HT-29 (cell line): Measurements from ENCODE around the gene TEX52. TPM values are rescaled to one million over a fixed set of nuclear protein-coding genes. Genes with fewer than 3 reads are reported as not detected.

Experiments used
- DNase-seq: peaks from one replicate; pipeline ENCODE4 v3.0.0-alpha.2; 2015; ENCODE audit warnings: low spot score
- total RNA-seq: library from RNA; depleted of rRNA; stranded (reverse); fragments of >200 nt; shearing (Covaris generic); gene quantifications from 2 replicates; pipeline ENCODE4 v1.2.3, GENCODE V29; 2014

Gene TEX52
- total RNA-seq, 1 experiment from 2014 or later: 0.10 TPM

DNA sequence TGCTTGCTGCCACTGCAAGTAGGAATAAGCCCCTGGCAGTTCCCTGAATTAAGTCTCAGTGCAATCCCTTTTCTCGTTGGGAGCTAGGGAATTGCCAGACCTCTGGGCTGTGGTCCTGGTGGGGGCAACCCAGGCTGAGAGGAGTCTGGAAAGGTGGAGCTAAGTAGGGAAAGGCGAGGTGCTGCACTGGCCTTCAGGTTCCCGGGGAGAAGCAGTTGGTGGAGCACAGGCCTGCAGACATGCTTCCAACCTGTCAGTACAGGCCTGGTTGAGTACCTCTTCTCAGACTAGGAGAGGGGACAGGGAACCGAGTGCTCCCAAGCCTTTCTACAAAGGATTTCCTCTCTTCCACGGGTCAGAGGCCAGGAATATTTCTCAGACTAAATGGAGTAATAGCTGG, 23.5 kb downstream of the TEX52 start:
- DNase-seq: no peak

DNA sequence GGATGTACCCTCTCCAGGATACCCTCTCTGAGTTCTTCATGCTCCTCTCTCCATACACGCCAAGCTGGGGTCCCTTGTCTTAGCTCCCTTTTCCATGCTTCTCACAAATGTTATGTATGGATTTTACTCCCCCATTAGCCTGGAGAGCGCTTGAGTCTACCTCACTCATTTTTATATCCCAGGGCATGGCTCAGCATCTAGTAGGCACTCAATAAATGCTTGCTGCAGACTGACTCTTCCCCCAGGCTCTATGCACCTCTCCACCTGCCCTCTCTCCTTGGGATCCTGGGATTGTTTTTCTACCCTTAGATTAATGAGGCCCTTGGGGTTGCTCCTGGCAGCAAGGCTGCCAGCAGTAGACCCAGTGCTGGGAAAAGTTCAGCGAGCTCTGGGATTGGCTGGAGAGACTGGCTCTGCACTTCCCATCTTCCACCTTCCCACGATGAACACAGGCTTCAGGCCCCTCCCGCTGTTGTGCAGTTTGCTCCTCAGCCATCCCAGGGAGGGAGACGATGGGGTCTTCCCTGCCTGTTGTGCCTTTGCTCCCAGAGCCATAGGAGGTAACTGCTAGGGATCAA, 24.2 kb downstream of the TEX52 start:
- no peak for DNase-seq

GRCh38 chr12:2829275-2829674, 27.6 kb downstream of the TEX52 start:
- DNase-seq: no peak

GRCh38 chr12:2826721-2827515, 29.9 kb downstream of the TEX52 start:
- no peak for DNase-seq

DNA sequence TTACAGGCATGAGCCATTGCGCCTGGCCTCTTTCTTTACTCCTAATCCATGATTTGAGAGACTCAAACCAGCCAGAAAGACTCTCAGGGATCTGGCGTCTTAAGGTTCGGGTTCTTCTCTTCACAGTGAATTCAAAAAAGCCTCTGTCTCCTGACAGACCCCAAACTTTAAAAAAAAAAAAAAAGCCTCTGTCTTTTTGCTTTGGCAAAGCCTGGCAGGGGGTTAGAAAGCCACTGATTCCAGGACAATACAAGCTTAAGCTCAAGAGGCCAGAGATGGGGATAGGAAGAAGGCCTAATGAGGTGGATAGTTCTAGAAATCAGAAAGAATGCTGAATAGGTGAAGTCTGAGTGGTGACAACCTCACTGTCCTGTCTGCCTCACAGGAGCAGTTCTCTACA, 30.8 kb downstream of the TEX52 start:
- DNase-seq: no peak

DNA sequence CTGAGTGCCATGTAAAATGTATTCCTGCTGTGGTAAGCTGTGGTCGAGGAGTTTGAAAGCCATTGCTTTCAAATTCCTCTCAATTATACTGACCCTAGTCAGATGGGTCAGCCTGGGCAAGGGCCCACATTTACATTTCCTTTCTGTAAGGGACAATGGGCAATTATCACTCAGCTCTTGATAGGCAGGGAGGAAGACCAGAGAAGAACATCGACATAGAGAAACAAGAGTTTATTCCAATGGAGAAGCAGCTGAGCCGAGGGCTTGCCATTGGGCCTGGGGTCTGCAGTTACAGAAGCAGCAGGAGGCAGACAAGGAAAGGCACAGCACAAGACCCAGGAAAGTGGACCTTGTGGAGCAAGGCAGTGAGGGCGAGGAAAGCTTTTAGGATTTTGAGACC, 31.7 kb downstream of the TEX52 start:
- DNase-seq: no peak

- DNase-seq: no peak
Observed at GRCh38 chr12:2824541-2824940, 32.3 kb downstream of the TEX52 start.

GRCh38 chr12:2823483-2823882, 33.4 kb downstream of the TEX52 start:
- DNase-seq: no peak

DNA sequence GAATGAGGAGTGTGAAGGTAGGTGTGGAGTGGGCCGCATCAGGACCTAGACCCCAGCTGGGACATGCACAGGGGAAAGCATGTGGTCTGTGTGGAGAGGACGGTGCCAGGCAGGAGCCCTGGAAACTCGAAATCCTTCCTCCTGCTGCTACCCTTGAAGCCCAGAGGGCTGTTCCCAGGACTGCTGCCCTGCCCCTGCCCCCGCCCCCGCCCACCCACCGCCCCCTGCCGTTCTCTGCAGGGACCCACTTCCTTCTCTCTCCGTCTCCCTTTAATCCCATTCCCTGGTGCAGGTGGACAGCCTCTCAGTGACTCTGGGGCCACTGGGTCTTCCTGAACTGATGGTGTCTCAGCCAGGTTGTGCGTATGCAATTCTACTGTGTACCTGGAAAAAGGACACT, 36.4 kb downstream of the TEX52 start:
- DNase-seq: no peak

DNA sequence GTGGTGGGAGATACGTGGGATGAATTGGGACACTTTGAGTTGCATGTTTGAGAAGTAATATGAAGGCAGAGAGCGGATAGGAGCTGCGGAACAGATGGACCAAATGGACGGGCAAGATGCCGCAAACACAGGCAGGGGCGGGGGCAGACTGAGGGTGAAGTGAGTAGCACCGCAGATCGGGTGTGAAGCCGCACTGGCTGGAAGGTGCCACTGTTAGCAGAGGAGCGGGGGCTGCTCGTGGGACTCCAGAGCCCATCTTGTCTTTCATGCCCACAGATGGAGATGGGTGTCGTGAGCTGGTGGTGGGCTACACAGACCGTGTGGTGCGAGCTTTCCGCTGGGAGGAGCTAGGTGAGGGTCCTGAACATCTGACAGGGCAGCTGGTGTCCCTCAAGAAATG, 37.0 kb downstream of the TEX52 start:
- DNase-seq: no peak

DNA sequence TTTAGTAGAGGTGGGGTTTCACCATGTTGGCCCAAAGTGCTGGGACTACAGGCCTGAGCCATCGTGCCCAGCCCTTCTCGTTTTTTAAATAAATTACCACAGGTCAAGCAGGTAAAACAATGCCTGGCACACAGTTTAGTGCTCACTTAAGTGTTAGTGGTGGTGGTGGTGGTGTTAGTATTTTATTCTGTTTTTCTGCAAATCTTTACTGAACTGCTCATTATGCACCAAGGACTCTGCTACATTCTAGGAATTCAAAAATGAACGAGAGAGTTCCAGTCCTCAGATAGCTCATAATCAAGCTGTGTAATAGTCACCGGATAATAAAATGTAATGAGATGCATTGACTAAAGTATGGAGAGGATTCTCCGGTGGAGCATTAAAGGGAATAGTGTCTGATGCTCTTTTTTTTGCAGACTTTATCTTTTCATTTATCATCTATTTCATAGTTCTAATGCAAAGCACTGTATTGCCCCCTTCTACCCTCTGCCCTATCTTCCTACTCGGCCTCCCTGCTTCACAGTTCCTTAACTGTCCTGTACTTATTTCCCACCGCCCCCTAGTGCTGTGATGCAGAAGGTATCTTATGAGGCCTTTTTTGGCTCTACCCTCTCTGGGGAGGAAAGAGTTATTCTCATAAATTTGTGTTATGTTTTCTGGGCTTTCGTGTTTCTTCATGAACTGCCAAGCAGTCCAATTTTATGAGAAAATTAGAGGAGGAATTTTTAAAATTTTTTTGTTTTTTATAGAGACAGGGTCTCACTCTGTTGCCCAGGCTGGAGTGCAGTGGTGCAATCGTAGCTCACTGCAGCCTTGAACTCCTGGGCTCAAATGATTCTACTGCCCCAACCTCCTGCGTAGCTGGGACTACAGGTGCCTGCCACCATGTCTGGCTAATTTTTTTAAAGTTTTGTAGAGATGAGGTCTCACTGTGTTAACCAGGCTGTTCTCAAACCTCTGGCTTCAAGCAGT, 43.3 kb downstream of the TEX52 start:
- DNase-seq: peak; percentile 66

GRCh38 chr12:2812290-2813213, 44.3 kb downstream of the TEX52 start, which contains the start of gene ITFG2:
Gene ITFG2 (plus strand): TSS chr12:2812668. CDS start chr12:2812761, 93 bp downstream.
- peak; percentile 97 for DNase-seq

DNA sequence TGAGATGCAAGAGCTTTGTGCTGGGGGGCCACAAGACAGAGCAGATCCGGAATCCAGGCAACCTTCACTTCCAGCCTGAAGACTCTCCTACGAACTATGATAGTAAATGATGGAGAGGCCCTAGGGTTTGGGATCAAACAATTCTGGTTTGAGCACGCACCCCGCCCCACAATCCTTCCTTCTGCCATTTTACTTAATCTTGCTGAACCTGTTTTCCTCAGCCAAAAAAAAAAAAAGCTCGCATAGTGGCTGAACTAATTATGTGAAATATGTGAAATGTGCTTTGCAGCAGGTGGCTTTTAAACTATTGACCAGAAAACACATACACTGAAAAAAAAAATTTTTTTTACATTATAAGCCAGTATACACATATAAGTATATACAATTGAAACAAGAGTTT, 45.0 kb downstream of the TEX52 start:
- no peak for DNase-seq

DNA sequence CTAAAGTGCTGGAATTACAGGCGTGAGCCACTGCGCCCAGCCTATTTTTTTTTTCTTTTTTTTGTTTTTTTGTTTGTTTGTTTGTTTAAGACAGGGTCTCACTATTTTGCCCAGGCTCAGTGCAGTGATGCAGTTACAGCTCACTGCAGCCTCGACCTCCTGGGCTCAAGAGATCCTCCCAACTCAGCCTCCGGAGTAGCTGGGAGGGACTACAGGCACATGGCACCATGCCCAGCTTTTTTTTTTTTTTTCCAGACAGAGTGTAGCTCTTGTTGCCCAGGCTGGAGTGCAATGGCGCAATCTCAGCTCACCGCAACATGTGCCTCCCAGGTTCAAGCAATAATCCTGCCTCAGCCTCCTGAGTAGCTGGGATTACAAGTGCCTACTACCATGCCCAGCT, 50.1 kb downstream of the TEX52 start:
- no peak for DNase-seq

- no peak for DNase-seq
Observed at GRCh38 chr12:2805143-2805520, 51.7 kb downstream of the TEX52 start.

- DNase-seq: no peak
Observed at GRCh38 chr12:2804393-2805142, 52.3 kb downstream of the TEX52 start.

DNA sequence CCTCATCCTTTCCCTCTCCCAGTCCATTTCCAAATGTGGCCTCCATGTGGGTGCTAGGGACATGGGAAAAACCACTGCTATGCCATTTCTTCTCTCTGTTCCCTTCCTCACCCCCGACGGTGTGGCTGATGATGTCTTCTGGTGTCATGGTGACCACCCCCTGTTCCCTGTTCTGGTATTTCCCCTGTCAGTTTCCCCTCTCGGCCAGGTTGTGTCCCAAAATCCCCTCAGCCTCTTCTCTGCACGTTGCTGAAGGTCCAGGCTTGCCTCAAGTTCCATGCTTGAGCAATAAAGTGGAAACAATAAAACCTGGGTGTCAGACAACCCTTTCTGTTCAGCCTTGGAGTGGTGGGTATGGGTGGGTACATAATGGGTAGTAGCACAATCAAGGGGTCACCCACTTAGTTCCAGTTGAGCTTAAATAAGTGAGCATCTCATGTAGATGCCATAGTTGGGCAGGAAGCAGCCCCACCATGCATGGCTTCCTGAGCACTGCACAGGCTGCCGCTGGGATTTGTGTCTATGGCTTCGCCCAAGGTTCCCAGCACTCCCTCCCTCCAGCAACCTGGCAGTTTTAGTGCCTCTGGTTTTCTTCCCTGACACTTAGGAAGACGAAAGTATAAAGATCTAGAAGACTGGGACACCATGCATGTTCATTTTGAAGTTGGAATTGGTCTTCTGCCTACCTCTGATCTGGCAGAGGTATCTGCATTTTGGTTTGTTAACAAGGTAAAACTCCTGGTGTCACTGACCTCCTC, 53.0 kb downstream of the TEX52 start:
- DNase-seq: no peak

DNA sequence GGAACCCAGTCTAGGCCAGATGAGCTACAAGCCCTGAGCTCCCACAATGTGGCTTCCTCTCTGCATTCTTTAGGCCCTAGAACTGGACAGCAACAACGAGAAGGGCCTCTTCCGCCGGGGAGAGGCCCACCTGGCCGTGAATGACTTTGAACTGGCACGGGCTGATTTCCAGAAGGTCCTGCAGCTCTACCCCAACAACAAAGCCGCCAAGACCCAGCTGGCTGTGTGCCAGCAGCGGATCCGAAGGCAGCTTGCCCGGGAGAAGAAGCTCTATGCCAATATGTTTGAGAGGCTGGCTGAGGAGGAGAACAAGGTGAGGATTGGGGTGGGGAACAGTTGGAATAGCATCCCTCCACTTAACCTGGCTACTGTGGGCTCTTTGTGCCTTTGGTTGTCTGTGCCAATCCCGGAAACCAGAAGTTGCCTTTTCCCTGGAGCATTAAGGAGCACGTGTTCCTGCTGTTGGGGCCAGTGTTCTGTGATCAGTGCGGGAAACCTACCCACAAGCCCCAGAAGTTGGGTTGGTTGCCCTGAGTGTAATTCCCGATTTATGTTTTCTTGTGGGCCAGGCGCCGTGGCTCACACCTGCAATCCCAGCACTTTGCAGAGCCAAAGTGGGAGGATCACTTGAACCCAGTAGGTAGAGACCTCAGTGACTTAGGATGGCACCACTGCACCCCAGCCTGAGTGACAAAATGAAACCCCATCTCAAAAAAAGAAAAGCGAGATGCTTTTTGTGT, 55.6 kb downstream of the TEX52 start:
- no peak for DNase-seq

GRCh38 chr12:2800046-2800570, 56.7 kb downstream of the TEX52 start:
- DNase-seq: no peak
